Midbrain (tissue), 1 donor: ENCODE results near the gene GNGT2.
A peak's percentile ranks its signal among the peaks of the same experiment; 100 is the strongest.

Experiments
- DNase-seq: peaks from one replicate; lab custom pipeline; 2025; lab: John Stamatoyannopoulos, UW

The GNGT2 gene

DNA sequence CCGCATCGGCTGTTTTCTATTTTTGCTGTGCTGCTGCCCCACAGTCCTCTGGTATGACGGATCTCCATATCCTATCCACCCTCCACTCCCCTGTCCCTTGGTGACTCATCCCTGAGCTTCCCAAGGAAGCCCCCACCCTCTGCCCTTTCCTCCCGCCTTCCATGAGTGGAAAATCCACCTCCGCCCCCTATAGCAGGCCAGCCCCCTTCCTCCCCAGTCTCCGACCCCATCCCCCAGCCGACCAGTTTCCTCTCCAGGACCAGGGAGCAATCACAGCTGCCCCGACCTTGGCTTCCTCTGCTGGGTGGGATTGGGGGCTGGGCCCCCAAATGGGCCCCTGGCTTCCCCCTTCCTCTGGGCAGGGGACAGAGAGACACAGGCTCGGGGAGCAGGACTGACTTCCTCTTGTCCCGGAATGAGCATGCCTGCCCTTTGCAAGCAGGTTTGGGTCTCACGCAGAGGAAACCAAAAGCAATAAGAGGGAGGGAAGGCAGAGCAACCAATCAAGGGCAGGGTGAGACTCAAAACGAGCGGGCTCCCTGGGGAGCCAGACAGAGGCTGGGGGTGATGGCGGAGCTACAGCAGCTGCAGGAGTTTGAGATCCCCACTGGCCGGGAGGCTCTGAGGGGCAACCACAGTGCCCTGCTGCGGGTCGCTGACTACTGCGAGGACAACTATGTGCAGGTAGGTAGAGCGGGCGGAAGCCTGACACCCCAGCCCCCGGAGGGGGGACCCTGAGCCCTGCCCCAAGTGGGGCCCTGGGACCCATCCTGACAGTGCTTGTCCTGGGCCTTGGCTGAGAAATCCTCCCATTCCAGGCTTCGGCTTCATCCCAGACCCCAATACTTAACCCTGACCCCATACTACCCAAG, at the start of gene GNGT2, which contains the start of gene ABI3:
TSS of gene GNGT2 (minus strand) at position 417 of the 872 bp plus-strand sequence. CDS start 3,152 bp downstream, outside the sequence.
TSS of gene ABI3 (plus strand) at position 550 of the 872 bp plus-strand sequence. CDS start at position 568, 18 bp downstream.
- DNase-seq: no peak

- DNase-seq: no peak
Measured at GRCh38 chr17:49259663-49260010, 49.3 kb upstream of the GNGT2 start.

DNA sequence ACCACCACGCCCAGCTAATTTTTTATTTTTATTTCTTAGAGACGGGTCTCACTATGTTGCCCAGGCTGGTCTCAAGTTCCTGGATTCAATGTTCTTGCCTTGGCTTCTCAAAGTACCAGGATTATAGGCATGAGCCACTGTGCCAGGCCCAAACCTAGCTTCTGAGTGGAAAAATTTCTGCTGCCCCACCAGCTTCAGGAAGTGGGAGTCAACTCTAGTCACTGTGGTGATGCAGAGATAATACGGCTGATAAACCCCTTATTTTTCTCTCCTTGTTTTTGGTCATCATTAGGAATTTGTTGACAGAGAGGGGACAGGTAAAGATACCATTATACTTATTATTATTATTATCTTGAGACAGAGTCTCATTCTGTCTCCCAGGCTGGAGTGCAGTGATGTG, 48.0 kb upstream of the GNGT2 start:
- DNase-seq: no peak

DNA sequence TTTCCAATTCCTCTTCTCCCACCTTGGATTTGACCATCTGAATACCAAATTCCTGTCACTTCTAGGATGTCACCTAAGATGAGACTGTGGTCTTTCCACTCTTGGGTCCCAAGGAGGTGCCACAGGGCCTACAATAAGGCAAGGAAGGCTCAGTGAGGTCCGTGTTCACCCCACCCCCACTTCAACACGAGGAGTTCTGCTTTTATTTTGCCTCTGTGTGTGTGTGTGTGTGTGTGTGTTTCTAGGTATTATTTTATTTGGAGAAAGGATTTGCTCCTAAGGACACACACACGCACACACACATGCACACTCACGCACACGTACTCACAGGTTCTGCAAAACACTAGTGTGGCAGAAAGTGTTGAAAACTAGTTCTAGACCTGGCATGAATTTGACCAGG, 44.8 kb upstream of the GNGT2 start:
- DNase-seq: no peak

DNA sequence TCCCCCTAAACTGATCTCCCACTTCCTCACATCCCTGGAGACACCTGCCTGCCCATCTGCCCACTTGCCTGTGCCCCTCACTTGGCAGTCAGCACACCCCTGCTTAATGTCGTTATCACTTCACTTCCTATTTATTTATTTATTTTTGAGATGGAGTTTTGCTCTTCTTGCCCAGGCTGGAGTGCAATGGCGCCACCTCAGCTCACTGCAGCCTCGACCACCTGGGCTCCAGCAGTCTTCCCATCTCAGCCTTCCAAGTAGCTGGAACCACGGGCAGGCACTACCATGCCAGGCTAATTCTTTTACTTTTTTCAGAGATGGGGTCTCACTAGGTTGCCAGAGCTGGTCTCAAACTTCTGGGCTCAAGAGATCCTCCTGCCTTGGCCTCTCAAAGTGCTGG, 43.7 kb upstream of the GNGT2 start:
- no peak for DNase-seq

- no peak for DNase-seq
Measured at GRCh38 chr17:49252148-49252695, 41.8 kb upstream of the GNGT2 start.

GRCh38 chr17:49249890-49250522, 39.6 kb upstream of the GNGT2 start:
- no peak for DNase-seq

- DNase-seq: no peak
Measured at GRCh38 chr17:49249292-49249794, 39.0 kb upstream of the GNGT2 start.

DNA sequence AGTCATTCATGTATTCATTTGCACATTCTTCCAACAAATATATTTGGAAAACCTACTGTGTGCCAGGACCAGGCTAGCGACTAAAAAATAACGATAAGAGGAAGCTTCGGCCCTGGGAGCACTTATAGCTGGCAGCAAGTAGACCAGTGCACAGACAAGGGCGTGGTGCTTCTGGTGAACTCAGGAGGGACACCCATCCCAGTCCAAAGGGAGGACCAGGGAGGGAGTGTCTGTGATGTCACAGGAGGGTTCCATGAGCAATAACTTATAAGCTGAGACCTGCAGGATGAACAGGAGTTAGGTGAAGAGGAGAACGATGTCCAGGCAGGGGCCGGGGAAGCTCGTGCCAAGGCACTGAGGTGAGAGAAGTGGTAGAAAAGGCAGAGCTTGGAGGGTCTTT, 37.6 kb upstream of the GNGT2 start:
- DNase-seq: no peak

DNA sequence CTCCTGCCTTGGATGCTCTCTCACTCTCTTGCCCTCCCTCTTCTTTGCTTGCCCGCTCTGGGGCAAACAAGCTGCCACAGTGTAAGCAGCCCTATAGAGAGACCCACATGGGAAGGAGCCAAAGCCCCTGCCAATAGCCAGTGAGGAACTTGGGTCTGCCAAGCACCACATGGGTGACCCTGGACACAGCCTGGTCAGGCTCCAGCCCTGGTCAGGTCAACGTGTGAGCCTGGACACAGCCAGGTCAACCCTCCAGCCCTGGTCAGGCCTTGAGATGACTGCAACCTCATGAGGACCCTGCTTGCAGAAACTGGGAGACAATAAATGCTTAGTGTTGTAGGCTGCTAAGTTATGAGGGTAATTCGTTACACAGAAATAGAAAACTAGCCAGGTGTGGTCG, 34.5 kb upstream of the GNGT2 start:
- no peak for DNase-seq

GRCh38 chr17:49242813-49243212, 32.4 kb upstream of the GNGT2 start:
- DNase-seq: no peak

DNA sequence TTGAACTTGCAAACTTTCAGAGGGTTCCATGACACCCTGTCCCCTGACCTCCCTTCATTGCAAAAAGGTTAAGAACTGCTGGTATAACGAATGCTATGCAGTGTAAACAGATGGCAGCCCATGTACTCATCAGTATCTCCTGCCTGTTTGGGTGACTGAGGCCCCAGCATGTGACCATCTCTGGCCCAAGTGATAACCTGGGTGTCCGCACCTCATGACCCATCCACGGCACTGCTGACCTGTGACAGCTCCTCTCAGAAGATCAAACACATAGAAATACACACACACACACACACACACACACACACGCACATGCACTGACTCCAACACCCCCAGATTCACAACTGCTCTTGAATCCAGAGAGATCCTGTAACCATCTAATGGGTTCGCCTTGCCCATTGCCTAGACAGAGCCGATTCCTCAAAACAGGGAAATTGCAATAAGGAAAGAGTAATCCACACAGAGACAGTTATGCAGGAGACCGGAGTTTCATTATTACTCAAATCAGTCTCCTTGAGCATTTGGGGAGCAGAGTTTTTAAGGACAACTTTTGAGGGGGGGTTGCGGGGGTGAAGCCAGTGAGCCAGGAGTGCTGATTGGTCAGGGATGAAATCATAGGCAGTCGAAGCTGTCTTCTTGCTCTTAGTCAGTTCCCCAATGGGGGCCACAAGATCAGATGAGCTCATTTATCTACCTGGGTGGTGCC, 31.5 kb upstream of the GNGT2 start:
- no peak for DNase-seq

DNA sequence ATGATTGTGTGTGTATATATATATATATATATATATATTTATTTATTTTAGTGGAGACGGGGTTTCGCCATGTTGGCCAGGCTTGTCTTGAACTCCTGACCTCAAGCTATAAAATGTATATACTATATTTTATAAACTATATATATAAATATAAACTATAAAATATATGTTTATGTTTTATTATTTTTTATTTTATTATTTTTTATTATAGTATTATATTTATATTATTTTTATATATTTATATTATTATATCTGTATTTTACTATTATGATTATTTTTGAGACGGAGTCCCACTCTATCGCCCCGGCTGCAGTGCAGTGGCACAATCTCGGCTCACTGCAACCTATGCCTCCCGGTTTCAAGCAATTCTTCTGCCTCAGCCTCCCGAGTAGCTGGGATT, 30.7 kb upstream of the GNGT2 start:
- no peak for DNase-seq

DNA sequence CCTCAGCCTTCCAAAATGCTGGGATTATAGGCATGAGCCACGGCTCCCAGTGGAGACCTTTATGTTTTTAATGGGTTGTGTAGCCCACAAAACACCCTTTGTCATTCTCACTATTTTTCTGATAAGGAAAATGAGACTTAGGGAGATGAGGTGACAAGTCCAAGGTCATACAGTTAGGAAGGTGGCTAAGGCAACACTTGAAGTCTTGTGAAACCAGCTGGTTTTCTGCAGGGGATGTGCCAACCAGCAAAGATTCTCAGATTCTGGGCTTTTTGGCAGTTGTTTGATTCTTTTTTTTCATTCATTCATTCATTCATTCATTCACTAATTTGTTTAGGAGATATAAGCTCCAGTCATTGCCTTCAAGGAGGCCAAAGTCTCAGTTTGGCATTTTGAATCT, 30.2 kb upstream of the GNGT2 start:
- no peak for DNase-seq

GRCh38 chr17:49239963-49240362, 29.6 kb upstream of the GNGT2 start:
- DNase-seq: no peak

- DNase-seq: no peak
Measured at GRCh38 chr17:49235896-49236295, 25.5 kb upstream of the GNGT2 start.

DNA sequence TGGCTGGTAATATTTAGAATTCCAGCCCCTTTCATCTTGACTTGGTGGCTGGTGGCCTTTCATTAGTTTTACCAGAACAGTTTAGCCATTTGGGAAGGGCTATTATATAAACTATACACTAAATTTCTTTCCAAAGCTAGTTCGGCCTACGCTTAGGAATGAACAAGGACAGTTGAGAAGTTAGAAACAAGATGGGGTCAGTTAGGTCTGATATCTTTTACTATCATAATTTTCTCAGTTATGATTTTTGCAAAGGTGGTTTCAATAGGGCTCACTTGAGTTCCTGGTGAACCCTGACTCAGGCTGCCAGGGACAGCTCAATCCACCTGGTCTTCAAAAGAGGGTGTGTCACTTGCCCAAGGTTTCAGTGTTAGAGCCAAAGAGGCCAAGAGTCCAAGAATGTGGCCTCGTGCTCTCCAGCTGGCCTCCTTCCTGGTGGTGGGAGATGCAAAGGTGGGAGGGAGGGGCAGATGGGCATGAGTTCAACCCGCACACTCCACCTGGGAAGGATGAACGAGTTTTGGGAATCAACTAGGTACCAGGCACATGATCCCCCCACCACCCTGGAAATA, 24.2 kb upstream of the GNGT2 start:
- DNase-seq: no peak

DNA sequence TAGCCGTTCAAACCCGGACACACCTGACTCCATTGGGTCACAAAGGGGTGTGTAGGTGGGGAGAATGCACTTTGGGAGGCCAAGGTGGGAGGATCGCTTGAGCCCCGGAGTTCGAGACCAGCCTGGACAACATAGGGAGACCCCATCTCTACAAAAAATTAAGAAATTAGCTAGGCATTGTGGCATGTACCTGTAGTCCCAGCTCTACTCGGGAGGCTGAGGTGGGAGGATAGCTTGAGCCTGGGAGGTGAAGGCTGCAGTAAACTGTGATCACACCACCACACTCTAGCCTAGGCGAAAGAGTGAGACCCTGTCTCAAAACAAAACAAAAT, 21.2 kb upstream of the GNGT2 start:
- DNase-seq: no peak

- DNase-seq: peak; percentile 78
Measured at GRCh38 chr17:49230636-49231562, 20.5 kb upstream of the GNGT2 start, which contains the start of gene PHOSPHO1. PHOSPHO1 (minus strand) TSS chr17:49230787; CDS start chr17:49226691, 4,096 bp downstream.

GRCh38 chr17:49229805-49230600, 19.6 kb upstream of the GNGT2 start:
- DNase-seq: no peak
